Endothelial cell of umbilical vein (primary cell): ENCODE data around the gene MLIP. TPM values are rescaled to one million over a fixed set of nuclear protein-coding genes. Genes with fewer than 3 reads are reported as not detected.

Experiments
- BruUV-seq: library from RNA; stranded (reverse); fragments of 400-500 nt; replicated peaks from 2 replicates; lab custom pipeline; 2021; lab: Mats Ljungman, UMichigan
- CTCF ChIA-PET: fragments of 300-600, 350-600 bp; sonication (Branson Sonifier 250); formaldehyde crosslinking; loops from one replicate; lab custom pipeline; 2021; ENCODE audit warnings: antibody characterized with exemption, inconsistent platforms; lab: Charles Lee
- POLR2A ChIA-PET: fragments of 300-600, 350-600 bp; sonication (Branson Sonifier 250); formaldehyde crosslinking; loops from one replicate; lab custom pipeline; 2021; ENCODE audit warnings: antibody characterized with exemption, inconsistent platforms; lab: Charles Lee
- DNase-seq: peaks from one replicate; pipeline ENCODE4 v3.0.0-alpha.2; 2011; ENCODE audit warnings: low read depth, low spot score
- FAIRE-seq: peaks from 2 replicates; lab custom pipeline; 2011; peaks lifted over from hg19 to GRCh38; lab: Jason Lieb, UNC
- H2AFZ ChIP-seq: 2 replicates; pipeline ENCODE4 v1.6.0; 2012; ENCODE audit warnings: low read depth, low read length, control low read depth, inconsistent platforms
- H3K27ac ChIP-seq: 2 replicates; pipeline ENCODE4 v1.5.1; 2011; ENCODE audit warnings: low read depth, mild to moderate bottlenecking, control low read depth, low read length, moderate library complexity; ENCODE audit not compliant: insufficient read depth
- H3K27me3 ChIP-seq, 2 experiments: 2 replicates each; pipeline versions ENCODE4 v1.6.0 to v1.6.1; 2011; ENCODE audit warnings: low read length in 2 of 2, mixed read lengths in 1 of 2; ENCODE audit not compliant: control insufficient read depth in 2 of 2, insufficient read depth in 2 of 2
- H3K36me3 ChIP-seq, 2 experiments: 2 replicates in 1 of 2; 3 replicates in 1 of 2; pipeline ENCODE4 v1.5.1; 2011; ENCODE audit warnings: low read length in 2 of 2, mild to moderate bottlenecking in 1 of 2, moderate library complexity in 1 of 2; ENCODE audit not compliant: control insufficient read depth in 2 of 2, insufficient read depth in 2 of 2; ENCODE audit errors: extremely low read depth in 1 of 2
- H3K4me1 ChIP-seq: 3 replicates; pipeline ENCODE4 v1.5.1; 2011; ENCODE audit warnings: mild to moderate bottlenecking, low read length; ENCODE audit not compliant: control insufficient read depth, insufficient read depth; ENCODE audit errors: extremely low read depth
- H3K4me2 ChIP-seq: 2 replicates; pipeline ENCODE4 v1.6.1; 2011; ENCODE audit warnings: low read length, control low read depth, mixed read lengths; ENCODE audit not compliant: insufficient read depth
- H3K4me3 ChIP-seq, 3 experiments: fragments of 200-600 bp in 1 of 3; sonication (generic), shearing (Covaris generic) in 1 of 3; replicated peaks in 1 of 3; 2 replicates each; pipeline ENCODE4 v1.5.1; 2011 to 2016; ENCODE audit warnings: control low read depth in 3 of 3, low read length in 3 of 3, mild to moderate bottlenecking in 2 of 3, inconsistent platforms in 1 of 3, low read depth in 1 of 3, moderate library complexity in 1 of 3; ENCODE audit not compliant: insufficient read depth in 1 of 3
- H3K79me2 ChIP-seq: 2 replicates; pipeline ENCODE4 v1.6.0; 2012; ENCODE audit warnings: low read length, inconsistent platforms; ENCODE audit not compliant: control insufficient read depth, insufficient read depth
- H3K9ac ChIP-seq: replicated peaks from 2 replicates; pipeline ENCODE3; 2011; ENCODE audit warnings: low read length, control low read depth; ENCODE audit not compliant: insufficient read depth; ENCODE audit errors: extremely low read depth
- H3K9me1 ChIP-seq: replicated peaks from 3 replicates; pipeline ENCODE4 v1.6.0; 2011; ENCODE audit warnings: mild to moderate bottlenecking, low read length; ENCODE audit not compliant: control insufficient read depth, insufficient read depth; ENCODE audit errors: extremely low read depth
- H3K9me3 ChIP-seq: replicated peaks from 2 replicates; pipeline ENCODE4 v1.5.1; 2012; ENCODE audit warnings: low read length, inconsistent platforms; ENCODE audit not compliant: control insufficient read depth, insufficient read depth
- H4K20me1 ChIP-seq: replicated peaks from 2 replicates; pipeline ENCODE3; 2011; ENCODE audit warnings: mild to moderate bottlenecking, low read length; ENCODE audit not compliant: control insufficient read depth, insufficient read depth; ENCODE audit errors: extremely low read depth
- CTCF ChIP-seq, 2 donors: IDR thresholded peaks; 1 replicate in 1 of 2; 2 replicates in 1 of 2; pipeline ENCODE4 v1.5.1; 2011; ENCODE audit warnings: low read length in 2 of 2, mild to moderate bottlenecking in 2 of 2, moderate library complexity in 2 of 2, control low read depth in 1 of 2, inconsistent platforms in 1 of 2, low read depth in 1 of 2; ENCODE audit not compliant: insufficient read depth in 1 of 2; ENCODE audit errors: extremely low read depth in 1 of 2
- EZH2 ChIP-seq: IDR thresholded peaks from 2 replicates; pipeline ENCODE4 v1.6.1; 2012; ENCODE audit warnings: borderline replicate concordance, low read depth, mild to moderate bottlenecking, moderate library complexity, low read length, inconsistent platforms; ENCODE audit not compliant: severe bottlenecking
- FOS ChIP-seq: IDR thresholded peaks from 2 replicates; pipeline ENCODE4 v1.6.1; 2011; ENCODE audit warnings: mild to moderate bottlenecking, low read length, moderate library complexity, borderline replicate concordance; ENCODE audit not compliant: insufficient read depth
- GATA2 ChIP-seq: IDR thresholded peaks from 2 replicates; pipeline ENCODE4 v1.7.0; 2011; ENCODE audit warnings: low read depth, mild to moderate bottlenecking, moderate library complexity, mixed read lengths, low read length; ENCODE audit not compliant: insufficient read length, insufficient read depth
- JUN ChIP-seq: IDR thresholded peaks from 2 replicates; pipeline ENCODE4 v1.6.1; 2011; ENCODE audit warnings: borderline replicate concordance, low read depth; ENCODE audit not compliant: insufficient read length, insufficient read depth
- MAX ChIP-seq: IDR thresholded peaks from 2 replicates; pipeline ENCODE4 v1.6.1; 2011; ENCODE audit not compliant: insufficient read depth, insufficient read length
- MYC ChIP-seq: IDR thresholded peaks from one replicate; pipeline ENCODE4 v1.6.1; 2011; ENCODE audit warnings: mild to moderate bottlenecking, low read depth, low read length
- POLR2A ChIP-seq: IDR thresholded peaks from 2 replicates; pipeline ENCODE4 v1.6.1; 2012; ENCODE audit warnings: low read depth, mild to moderate bottlenecking, control low read depth, low read length
- POLR2AphosphoS5 ChIP-seq: IDR thresholded peaks from 2 replicates; pipeline ENCODE4 v1.6.1; 2012; ENCODE audit warnings: low read depth, mild to moderate bottlenecking, control low read depth, low read length, moderate library complexity; ENCODE audit not compliant: insufficient read depth
- dilution Hi-C: fragments of 300-500 bp; cut with MboI; formaldehyde crosslinking; loops from one replicate; pipeline ENCODE4 v1.15.0; 2019; ENCODE audit warnings: low sequenced_read_pairs; ENCODE audit not compliant: extremely low pct_ligation_motif_present
- intact Hi-C: fragments of 100-400 bp; cut with micrococcal nuclease; formaldehyde crosslinking; loops from one replicate; pipeline ENCODE4 v1.10.0; 2022
- polyA plus RNA-seq, 4 experiments: library from polyadenylated mRNA; depleted of rRNA in 3 of 4; stranded (reverse) in 3 of 4; unstranded in 1 of 4; fragments of >200 nt; gene quantifications; 2 replicates each; pipeline versions ENCODE4 v1.2.1 to v1.2.3, GENCODE V29; 2011 to 2012; ENCODE audit warnings: missing spikeins in 1 of 4
- total RNA-seq: library from RNA; stranded (reverse); gene quantifications from 2 replicates; pipeline ENCODE4 v1.2.3, GENCODE V29; 2021

The MLIP gene
- total and polyA plus RNA-seq, 2 donors (not counting 3 experiments of a cell fraction or from before 2014, with no cell fraction given), result 4.1 to 11.6 TPM

GRCh38 chr6:54216336-54216735 is 105.1 kb downstream of the MLIP start:
- ChIA-PET CTCF (interaction anchor here (1.5 kb wide), 1 partner anchor 28 kb away, joined by 8 read pairs; no protein-coding TSS in a partner anchor), POLR2A (no interaction called here)
- no TSS peak for BruUV-seq
- intact Hi-C loops, result no loop called here
- DNase-seq, result no peak
- Histone ChIP-seq H3K4me3 (no peak overlapping the region), H3K4me1 (no peaks in the 10 kb centered on the region), H3K79me2 (no peaks in the 10 kb centered on the region), H3K36me3 (no peaks in the 10 kb centered on the region), H3K9me1 (no peaks in the 10 kb centered on the region), H3K9me3 (no peaks in the 10 kb centered on the region), H4K20me1 (no peaks in the 10 kb centered on the region), H3K9ac (no peak overlapping the region), H3K4me2 (no peak overlapping the region), H3K27me3 (no peaks in the 10 kb centered on the region), H2AFZ (no peak overlapping the region), H3K27ac (no peak overlapping the region)
- peak; percentile 46 for FAIRE-seq
- dilution Hi-C loops, result no loop called here
- no peak for TF ChIP-seq EZH2
- TF ChIP-seq CTCF (IDR thresholded peaks at IDR 0.05; ENCODE audit: extremely low read depth in 1 of 2, insufficient read depth in 1 of 2, low read depth in 1 of 2, low read length in 2 of 2), result no peak
- no peak for TF ChIP-seq GATA2
- TF ChIP-seq POLR2AphosphoS5, result no peak

- Histone ChIP-seq H3K79me2 (no peaks in the 10 kb centered on the region), H3K4me3 (no peak overlapping the region), H2AFZ (peak overlapping the region; percentile 33), H3K9me1 (no peaks in the 10 kb centered on the region), H3K9me3 (no peaks in the 10 kb centered on the region), H3K36me3 (no peaks in the 10 kb centered on the region), H3K4me2 (no peak overlapping the region), H3K4me1 (no peaks in the 10 kb centered on the region), H4K20me1 (no peaks in the 10 kb centered on the region), H3K9ac (no peak overlapping the region), H3K27ac (no peak overlapping the region), H3K27me3 (no peaks in the 10 kb centered on the region)
- TF ChIP-seq JUN (no peak), MAX (no peak), GATA2 (no peak), MYC (no peak), CTCF (IDR thresholded peaks at IDR 0.05; ENCODE audit: extremely low read depth in 1 of 2, insufficient read depth in 1 of 2, low read depth in 1 of 2, low read length in 2 of 2) (no peak), POLR2A (no peak), EZH2 (no peak), POLR2AphosphoS5 (no peak), FOS (no peak)
- no TSS peak for BruUV-seq
- dilution Hi-C loops, result no loop called here
- intact Hi-C loops, result no loop called here
- POLR2A ChIA-PET, result no interaction called here
- CTCF ChIA-PET, result interaction anchor here (0.7 to 1.5 kb wide), 6 partner anchors 9 to 852 kb away, joined by 3 to 8 read pairs (median 3); no protein-coding TSS in a partner anchor
- FAIRE-seq (no peak), DNase-seq (peak; percentile 17)
Observed at GRCh38 chr6:54217018-54217417, 105.8 kb downstream of the MLIP start.
